H1 (cell line): ENCODE measurements around the gene TBX5. TPM values are rescaled to one million over a fixed set of nuclear protein-coding genes. Genes with fewer than 3 reads are reported as not detected.

ENCODE experiments used
- CTCF ChIA-PET: fragments of 300-600 bp; sonication (Branson Sonifier 250); formaldehyde crosslinking; loops from one replicate; lab custom pipeline; 2021; ENCODE audit not compliant: partially characterized antibody; lab: Charles Lee
- POLR2A ChIA-PET: fragments of 300-600 bp; sonication (Branson Sonifier 250); formaldehyde crosslinking; loops from one replicate; lab custom pipeline; 2021; ENCODE audit warnings: inconsistent platforms; ENCODE audit not compliant: partially characterized antibody; lab: Charles Lee
- DNase-seq, 2 experiments: peaks; one replicate each; pipeline versions ENCODE4 v3.0.0 to v3.0.0-alpha.2; 2010 to 2022; ENCODE audit warnings: low spot score in 2 of 2, low read depth in 1 of 2, mixed read lengths in 1 of 2
- FAIRE-seq: peaks from 2 replicates; lab custom pipeline; 2011; peaks lifted over from hg19 to GRCh38; lab: Jason Lieb, UNC
- H2AFZ ChIP-seq: 2 replicates; pipeline ENCODE4 v1.8.1; 2012; ENCODE audit warnings: low read length, inconsistent platforms
- H2AK5ac ChIP-seq: 2 replicates; pipeline ENCODE4 v1.6.1; 2013; ENCODE audit warnings: low read depth, low read length
- H2BK120ac ChIP-seq: replicated peaks from 2 replicates; pipeline ENCODE3; 2013; ENCODE audit warnings: low read depth, low read length, inconsistent platforms
- H2BK12ac ChIP-seq: 2 replicates; pipeline ENCODE4 v1.6.1; 2013; ENCODE audit warnings: low read depth, low read length
- H2BK15ac ChIP-seq: 2 replicates; pipeline ENCODE4 v1.6.1; 2013; ENCODE audit warnings: low read length
- H2BK20ac ChIP-seq: 2 replicates; pipeline ENCODE4 v1.6.1; 2013; ENCODE audit warnings: low read length
- H2BK5ac ChIP-seq: 2 replicates; pipeline ENCODE4 v1.6.1; 2013; ENCODE audit warnings: low read depth, low read length
- H3K14ac ChIP-seq: 2 replicates; pipeline ENCODE4 v1.6.1; 2013; ENCODE audit warnings: inconsistent platforms; ENCODE audit not compliant: insufficient read length
- H3K18ac ChIP-seq: 2 replicates; pipeline ENCODE4 v1.6.1; 2013; ENCODE audit warnings: low read length; ENCODE audit errors: extremely low read depth
- H3K23ac ChIP-seq: 2 replicates; pipeline ENCODE4 v1.6.1; 2013; ENCODE audit warnings: inconsistent platforms; ENCODE audit not compliant: insufficient read length
- H3K23me2 ChIP-seq: 2 replicates; pipeline ENCODE4 v1.6.1; 2013; ENCODE audit warnings: low read depth, low read length
- H3K27ac ChIP-seq: 2 replicates; pipeline ENCODE4 v1.6.1; 2011; ENCODE audit warnings: low read depth, low read length, inconsistent platforms
- H3K27me3 ChIP-seq, 4 experiments: replicated peaks in 1 of 4; 1 replicate in 1 of 4; 2 replicates in 3 of 4; pipeline versions ENCODE4 v1.6.1 to v1.8.1; 2011 to 2013; ENCODE audit warnings: low read length in 3 of 4, mild to moderate bottlenecking in 3 of 4, inconsistent platforms in 2 of 4, mixed read lengths in 2 of 4, moderate library complexity in 1 of 4; ENCODE audit not compliant: control insufficient read depth in 3 of 4, insufficient read depth in 3 of 4; ENCODE audit errors: extremely low read depth in 1 of 4
- H3K36me3 ChIP-seq, 4 experiments: 2 replicates each; pipeline versions ENCODE4 v1.6.1 to v1.8.1; 2011 to 2013; ENCODE audit warnings: mild to moderate bottlenecking in 4 of 4, low read length in 3 of 4, moderate library complexity in 2 of 4, control low read depth in 1 of 4, inconsistent platforms in 1 of 4; ENCODE audit not compliant: insufficient read depth in 4 of 4, control insufficient read depth in 2 of 4
- H3K4ac ChIP-seq: replicated peaks from 2 replicates; pipeline ENCODE3; 2013; ENCODE audit warnings: low read length, low read depth, mixed read lengths, inconsistent platforms; ENCODE audit not compliant: insufficient read length
- H3K4me1 ChIP-seq, 4 experiments: replicated peaks in 1 of 4; 1 replicate in 1 of 4; 2 replicates in 3 of 4; pipeline versions ENCODE4 v1.6.1 to v1.8.1; 2011 to 2013; ENCODE audit warnings: low read length in 3 of 4, inconsistent platforms in 2 of 4, mixed read lengths in 1 of 4; ENCODE audit not compliant: insufficient read depth in 4 of 4, control insufficient read depth in 3 of 4
- H3K4me2 ChIP-seq, 2 experiments: 2 replicates each; pipeline versions ENCODE4 v1.6.1 to v1.8.1; 2011 to 2013; ENCODE audit warnings: low read depth in 2 of 2, low read length in 2 of 2, control low read depth in 1 of 2, inconsistent platforms in 1 of 2, mild to moderate bottlenecking in 1 of 2; ENCODE audit not compliant: insufficient read depth in 1 of 2
- H3K4me3 ChIP-seq, 4 experiments: fragments of 200-600, 300-600 bp in 1 of 4; sonication (generic), shearing (Covaris generic), sonication (Bioruptor Twin) in 1 of 4; 2 replicates each; pipeline versions ENCODE4 v1.5.1 to v1.8.1; 2011 to 2016; ENCODE audit warnings: low read length in 4 of 4, low read depth in 3 of 4, control low read depth in 2 of 4, inconsistent platforms in 2 of 4, mild to moderate bottlenecking in 2 of 4, mixed read lengths in 1 of 4, moderate library complexity in 1 of 4; ENCODE audit not compliant: insufficient read depth in 2 of 4; ENCODE audit errors: extremely low read depth in 1 of 4
- H3K56ac ChIP-seq: replicated peaks from 2 replicates; pipeline ENCODE3; 2013; ENCODE audit warnings: low read depth, mild to moderate bottlenecking, mixed read lengths, low read length, inconsistent platforms; ENCODE audit not compliant: insufficient read length
- H3K79me1 ChIP-seq: 2 replicates; pipeline ENCODE4 v1.6.1; 2013; ENCODE audit warnings: low read depth, low read length, control low read depth
- H3K79me2 ChIP-seq, 2 experiments: 2 replicates each; pipeline versions ENCODE4 v1.6.1 to v1.8.1; 2012 to 2013; ENCODE audit warnings: low read length in 2 of 2, mild to moderate bottlenecking in 2 of 2, inconsistent platforms in 1 of 2; ENCODE audit not compliant: insufficient read depth in 2 of 2, control insufficient read depth in 1 of 2
- H3K9ac ChIP-seq, 4 experiments: replicated peaks in 1 of 4; 1 replicate in 1 of 4; 2 replicates in 3 of 4; pipeline versions ENCODE4 v1.6.1 to v1.8.1; 2011 to 2013; ENCODE audit warnings: low read depth in 3 of 4, low read length in 3 of 4, control low read depth in 2 of 4, mild to moderate bottlenecking in 2 of 4, moderate library complexity in 2 of 4, inconsistent platforms in 1 of 4; ENCODE audit errors: extremely low read depth in 1 of 4
- H3K9me3 ChIP-seq, 2 experiments: 2 replicates each; pipeline versions ENCODE4 v1.6.1 to v1.8.1; 2012 to 2013; ENCODE audit warnings: mild to moderate bottlenecking in 2 of 2, moderate library complexity in 2 of 2, control low read depth in 1 of 2, inconsistent platforms in 1 of 2, low read depth in 1 of 2, low read length in 1 of 2, mixed read lengths in 1 of 2; ENCODE audit not compliant: insufficient read depth in 2 of 2
- H4K20me1 ChIP-seq, 2 experiments: replicated peaks in 1 of 2; 2 replicates each; pipeline versions ENCODE3 to v1.8.1; 2011 to 2013; ENCODE audit warnings: inconsistent platforms in 2 of 2, low read length in 2 of 2, mild to moderate bottlenecking in 1 of 2; ENCODE audit not compliant: insufficient read depth in 2 of 2, control insufficient read depth in 1 of 2
- H4K5ac ChIP-seq: 2 replicates; pipeline ENCODE4 v1.6.1; 2013; ENCODE audit warnings: low read length, low read depth, mixed read lengths, inconsistent platforms; ENCODE audit not compliant: insufficient read length
- H4K8ac ChIP-seq: 2 replicates; pipeline ENCODE4 v1.8.0; 2013; ENCODE audit warnings: mild to moderate bottlenecking, moderate library complexity, low read length, inconsistent platforms; ENCODE audit not compliant: insufficient read depth; ENCODE audit errors: extremely low read depth
- H4K91ac ChIP-seq: replicated peaks from 2 replicates; pipeline ENCODE3; 2013; ENCODE audit warnings: low read length, mixed read lengths, inconsistent platforms; ENCODE audit not compliant: insufficient read length
- CBX5 ChIP-seq: fragments of 300-800, 300-1000 bp; sonication (generic); IDR thresholded peaks from 2 replicates; pipeline ENCODE4 v1.7.1; 2016; ENCODE audit warnings: antibody characterized with exemption, low read length, low read depth
- EZH2 ChIP-seq: fragments of 200-600 bp; sonication (generic); IDR thresholded peaks from 2 replicates; pipeline ENCODE4 v1.7.1; 2012; ENCODE audit warnings: low read depth, mild to moderate bottlenecking, moderate library complexity, low read length, inconsistent platforms; ENCODE audit not compliant: severe bottlenecking
- RNF2 ChIP-seq: fragments of 200-900, 300-1000 bp; sonication (generic); IDR thresholded peaks from 2 replicates; pipeline ENCODE4 v1.7.1; 2016; ENCODE audit warnings: borderline replicate concordance, low read depth, mild to moderate bottlenecking, antibody characterized with exemption, low read length; ENCODE audit not compliant: poor library complexity, severe bottlenecking; ENCODE audit errors: missing control alignments
- SUZ12 ChIP-seq: fragments of 200-600 bp; sonication (generic); IDR thresholded peaks from 2 replicates; pipeline ENCODE4 v1.6.1; 2012; ENCODE audit warnings: mild to moderate bottlenecking, inconsistent platforms, low read length, moderate library complexity, mixed read lengths
- WGBS, 2 experiments: shearing (Covaris generic) in 1 of 2; methylation state at CpG; one replicate each; pipeline versions ENCODE4 v1.1.6 to v1.1.7; 2013 to 2015; ENCODE audit warnings: low lambda C conversion rate in 2 of 2, mixed read lengths in 2 of 2, inconsistent platforms in 1 of 2, low coverage in 1 of 2, missing lambda C conversion rate in 1 of 2; ENCODE audit not compliant: insufficient replicate concordance in 2 of 2, insufficient coverage in 1 of 2, insufficient read length in 1 of 2; ENCODE audit errors: extremely low coverage in 1 of 2, missing lambda C conversion rate in 1 of 2; 5-methylcytosine and 5-hydroxymethylcytosine counted together
- polyA plus RNA-seq, 7 experiments: library from polyadenylated mRNA; depleted of rRNA in 3 of 7; stranded (reverse) in 5 of 7; unstranded in 2 of 7; fragments of >200 nt in 5 of 7; fragments of 200-250 nt in 2 of 7; gene quantifications; 1 replicate in 5 of 7; 2 replicates in 1 of 7; 4 replicates in 1 of 7; pipeline versions ENCODE4 v1.2.1 to v1.2.3, GENCODE V29; 2011 to 2013; ENCODE audit warnings: missing spikeins in 2 of 7, mixed read lengths in 2 of 7
- total RNA-seq: library from RNA; stranded (reverse); fragmentation: NEBNext Ultra II Directional; extraction: Animal tissue kit (Norgen Biotek cat#: 25700); gene quantifications from 2 replicates; pipeline ENCODE4 v1.2.1, GENCODE V29; 2021

TBX5 gene
- total and polyA plus RNA-seq, 2 of the 8 experiments (the other 6 are each of a cell fraction or from before 2014, with no cell fraction given), result 0.05 TPM; not detected in 1

DNA sequence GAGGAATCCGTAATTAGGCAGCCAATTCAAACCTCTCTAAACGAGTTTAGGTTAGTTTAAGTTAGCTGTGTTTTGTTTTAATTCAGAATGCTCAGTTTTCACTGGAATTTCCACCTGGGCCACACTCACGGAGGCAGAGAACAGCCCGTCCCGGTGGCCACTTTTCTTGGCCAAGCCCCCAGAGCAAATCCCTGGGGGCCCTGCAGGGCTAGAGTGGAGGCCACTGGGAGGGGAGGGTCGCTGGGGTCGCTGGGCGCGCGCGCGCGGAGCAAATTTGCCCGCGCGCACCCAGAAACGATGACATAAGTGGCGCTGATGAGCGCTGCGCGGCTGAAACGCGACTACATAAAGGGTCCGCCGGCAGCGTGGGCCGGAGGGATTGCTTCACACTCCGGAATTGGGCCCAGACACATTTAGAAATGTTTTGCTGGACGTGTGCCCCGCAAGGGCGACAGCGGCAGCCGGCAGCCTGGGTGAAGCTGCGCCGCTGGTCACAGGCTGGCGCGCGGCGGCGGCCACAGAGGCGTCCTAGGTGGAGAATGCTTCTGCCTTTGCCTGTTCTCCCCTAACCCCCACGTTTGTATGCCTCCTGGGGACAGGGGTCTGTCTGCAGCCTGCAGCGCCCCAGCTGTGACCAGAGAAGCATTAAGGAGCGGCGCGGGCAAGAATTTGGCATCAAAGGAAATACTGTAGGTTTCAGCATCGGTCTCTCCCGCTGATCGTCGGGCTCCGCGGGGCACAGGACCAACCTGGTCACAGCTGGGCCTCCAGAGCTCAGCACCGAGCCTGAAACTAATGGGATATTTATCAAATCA, 37.9 kb upstream of the TBX5 start:
- WGBS, 2 experiments, result 4% methylated on average over 51 of the region's 53 CpGs; no CpG with 5 or more reads in 1 of the 2 experiments
- Histone ChIP-seq H3K23ac (no peak overlapping the region), H3K9me3 (no peaks in the 10 kb centered on the region), H3K79me1 (no peaks in the 10 kb centered on the region), H2AK5ac (no peak overlapping the region), H3K9ac (no peak overlapping the region), H3K79me2 (no peaks in the 10 kb centered on the region), H2BK12ac (0 out of 2 replicates have a peak overlapping the region, but pooled peaks have one; percentile 22), H2AFZ (no peak overlapping the region), H3K4me3 (no peak overlapping the region), H3K14ac (no peak overlapping the region), H4K20me1 (peaks cover 22 to 50% of the 10 kb centered on the region in 2 experiments), H3K27ac (no peak overlapping the region), H4K5ac (no peak overlapping the region), H3K4me2 (no peak overlapping the region; a peak in 1 of 4 replicates), H3K4ac (no peak overlapping the region), H3K4me1 (peaks cover 3 to 33% (median 15%) of the 10 kb centered on the region in 4 experiments)
- POLR2A ChIA-PET, result no interaction called here
- FAIRE-seq (no peak), DNase-seq (peak in 1 of 2 experiments; percentile 64)
- CTCF ChIA-PET, result interaction anchor here (0.6 to 0.7 kb wide), 3 partner anchors 39 to 1010 kb away, joined by 3 read pairs; no protein-coding TSS in a partner anchor
- TF ChIP-seq SUZ12 (peak; percentile 97), CBX5 (no peak), EZH2 (peak; percentile 98), RNF2 (peak; percentile 95)
- TF ChIP-seq, all 59 proteins: peak for 3
- H2BK120ac ChIP-seq, result no peak overlapping the region
- H4K8ac ChIP-seq, result no peak overlapping the region
- H3K18ac ChIP-seq, result no peak overlapping the region
- H3K56ac ChIP-seq, result no peak overlapping the region
- H3K27me3 ChIP-seq, result peaks cover 97 to 100% (median 100%) of the 10 kb centered on the region in 4 experiments
- H2BK5ac ChIP-seq, result no peak overlapping the region
- no peak overlapping the region for H2BK20ac ChIP-seq
- H2BK15ac ChIP-seq, result no peak overlapping the region
- no peak overlapping the region for H4K91ac ChIP-seq
- H3K23me2 ChIP-seq, result no peaks in the 10 kb centered on the region; the same call in 1 of the 2 replicates
- H3K36me3 ChIP-seq, result peaks cover 0 to 15% (median 0%) of the 10 kb centered on the region in 4 experiments; a peak in 2 of 8 replicates
